IMR-90 (cell line): ENCODE results near the gene TOMM34. TPM values are rescaled to one million over a fixed set of nuclear protein-coding genes. Genes with fewer than 3 reads are reported as not detected.

Experiments used
- ATAC-seq: fragments of 200-7000 bp; cut with Tn5 transposase; 2 replicates; pipeline ENCODE4 v1.9.1; 2020; ENCODE audit warnings: low read depth, mild to moderate bottlenecking, moderate library complexity
- BruUV-seq: library from RNA; stranded (reverse); fragments of 400-500 nt; replicated peaks from 2 replicates; lab custom pipeline; 2021; lab: Mats Ljungman, UMichigan
- CTCF ChIA-PET: fragments of 300-600 bp; formaldehyde crosslinking; extraction: SDS; loops from one replicate; lab custom pipeline; 2021; ENCODE audit warnings: antibody characterized with exemption; lab: Yijun Ruan, JAX
- POLR2A ChIA-PET: fragments of 300-600 bp; sonication (Branson Sonifier 250); formaldehyde crosslinking; loops from one replicate; lab custom pipeline; 2022; ENCODE audit warnings: antibody characterized with exemption; ENCODE audit not compliant: unreplicated experiment; lab: Charles Lee
- DNase-seq: peaks from one replicate; pipeline ENCODE4 v3.0.0; 2013
- H2AFZ ChIP-seq: replicated peaks from 2 replicates; pipeline ENCODE3; 2013; ENCODE audit warnings: low read length, mild to moderate bottlenecking; ENCODE audit not compliant: poor library complexity
- H2AK5ac ChIP-seq: 2 replicates; pipeline ENCODE4 v1.6.1; 2013; ENCODE audit warnings: low read depth, low read length, inconsistent platforms
- H2AK9ac ChIP-seq: replicated peaks from 2 replicates; pipeline ENCODE3; 2013; ENCODE audit warnings: mild to moderate bottlenecking, low read depth, low read length, moderate library complexity; ENCODE audit not compliant: poor library complexity
- H2BK120ac ChIP-seq: 2 replicates; pipeline ENCODE4 v1.6.1; 2013; ENCODE audit warnings: low read depth, low read length, inconsistent platforms
- H2BK15ac ChIP-seq: 3 replicates; pipeline ENCODE4 v1.6.1; 2013; ENCODE audit warnings: low read depth, low read length, inconsistent platforms
- H2BK20ac ChIP-seq: 2 replicates; pipeline ENCODE4 v1.6.1; 2013; ENCODE audit warnings: low read depth, mild to moderate bottlenecking, inconsistent platforms, low read length, moderate library complexity
- H2BK5ac ChIP-seq: 2 replicates; pipeline ENCODE4 v1.6.1; 2013; ENCODE audit warnings: mild to moderate bottlenecking, low read depth, low read length, inconsistent platforms; ENCODE audit not compliant: poor library complexity, severe bottlenecking
- H3K14ac ChIP-seq: replicated peaks from 2 replicates; pipeline ENCODE4 v1.6.1; 2013; ENCODE audit warnings: low read depth, low read length, inconsistent platforms
- H3K18ac ChIP-seq: 2 replicates; pipeline ENCODE4 v1.6.1; 2013; ENCODE audit warnings: low read depth, low read length, control low read depth
- H3K23ac ChIP-seq: 2 replicates; pipeline ENCODE4 v1.6.1; 2013; ENCODE audit warnings: low read depth, low read length, inconsistent platforms
- H3K27ac ChIP-seq: 2 replicates; pipeline ENCODE4 v1.5.1; 2013; ENCODE audit warnings: mild to moderate bottlenecking, control low read depth, low read length; ENCODE audit not compliant: insufficient read depth
- H3K27me3 ChIP-seq: 2 replicates; pipeline ENCODE4 v1.6.1; 2013; ENCODE audit warnings: low read length; ENCODE audit not compliant: control insufficient read depth, insufficient read depth
- H3K36me3 ChIP-seq: 2 replicates; pipeline ENCODE4 v1.6.1; 2013; ENCODE audit warnings: low read length, mixed read lengths; ENCODE audit not compliant: control insufficient read depth, insufficient read depth
- H3K4ac ChIP-seq: 2 replicates; pipeline ENCODE4 v1.6.1; 2013; ENCODE audit warnings: low read depth, low read length, inconsistent platforms
- H3K4me1 ChIP-seq: 2 replicates; pipeline ENCODE4 v1.6.1; 2013; ENCODE audit warnings: low read length, mixed read lengths; ENCODE audit not compliant: control insufficient read depth, insufficient read depth
- H3K4me2 ChIP-seq: 2 replicates; pipeline ENCODE4 v1.6.1; 2013; ENCODE audit warnings: low read depth, mild to moderate bottlenecking, control low read depth, low read length, moderate library complexity
- H3K4me3 ChIP-seq: 2 replicates; pipeline ENCODE4 v1.5.1; 2013; ENCODE audit warnings: low read depth, mild to moderate bottlenecking, control low read depth, low read length, moderate library complexity; ENCODE audit not compliant: insufficient read depth
- H3K56ac ChIP-seq: 2 replicates; pipeline ENCODE4 v1.6.1; 2013; ENCODE audit warnings: low read length, inconsistent platforms; ENCODE audit not compliant: insufficient read depth; ENCODE audit errors: extremely low read depth
- H3K79me1 ChIP-seq, 2 experiments: 2 replicates each; pipeline ENCODE4 v1.6.1; 2013; ENCODE audit warnings: low read length in 2 of 2, inconsistent platforms in 1 of 2, low read depth in 1 of 2
- H3K9ac ChIP-seq: 2 replicates; pipeline ENCODE4 v1.6.1; 2013; ENCODE audit warnings: low read depth, low read length, control low read depth
- H3K9me1 ChIP-seq: 2 replicates; pipeline ENCODE4 v1.6.1; 2013; ENCODE audit warnings: low read length, inconsistent platforms; ENCODE audit not compliant: insufficient read depth
- H3K9me3 ChIP-seq: 2 replicates; pipeline ENCODE4 v1.6.1; 2013; ENCODE audit warnings: low read length; ENCODE audit not compliant: control insufficient read depth, insufficient read depth
- H4K20me1 ChIP-seq: 2 replicates; pipeline ENCODE4 v1.6.1; 2013; ENCODE audit warnings: low read length, inconsistent platforms; ENCODE audit not compliant: insufficient read depth
- H4K5ac ChIP-seq: 2 replicates; pipeline ENCODE4 v1.6.1; 2013; ENCODE audit warnings: mild to moderate bottlenecking, low read depth, low read length, control low read depth
- H4K8ac ChIP-seq, 2 experiments: 2 replicates each; pipeline ENCODE4 v1.6.1; 2013; ENCODE audit warnings: low read depth in 2 of 2, low read length in 2 of 2, control low read depth in 1 of 2, inconsistent platforms in 1 of 2
- H4K91ac ChIP-seq: 2 replicates; pipeline ENCODE4 v1.6.1; 2013; ENCODE audit warnings: low read depth, low read length, inconsistent platforms; ENCODE audit not compliant: insufficient read depth
- BHLHE40 ChIP-seq: fragments of 150-350 bp; IDR thresholded peaks from 2 replicates; pipeline ENCODE4 v1.6.1; 2016; ENCODE audit warnings: mild to moderate bottlenecking, low read depth, low read length
- CEBPB ChIP-seq: IDR thresholded peaks from 2 replicates; pipeline ENCODE4 v1.6.1; 2012; ENCODE audit warnings: low read depth, low read length, improper control_type of control experiment
- CHD1 ChIP-seq: IDR thresholded peaks from 2 replicates; pipeline ENCODE4 v1.6.1; 2012; ENCODE audit warnings: low read depth, low read length, improper control_type of control experiment
- CTCF ChIP-seq: conservative IDR thresholded peaks from 2 replicates; pipeline ENCODE4 v1.5.1; 2012; ENCODE audit warnings: mild to moderate bottlenecking, low read depth, low read length, improper control_type of control experiment
- ELK1 ChIP-seq: fragments of 150-350 bp; IDR thresholded peaks from 2 replicates; pipeline ENCODE4 v1.6.1; 2016; ENCODE audit warnings: low read depth, mild to moderate bottlenecking, low read length, moderate library complexity, borderline replicate concordance
- MXI1 ChIP-seq: IDR thresholded peaks from 2 replicates; pipeline ENCODE4 v1.6.1; 2012; ENCODE audit warnings: low read depth, mild to moderate bottlenecking, low read length, moderate library complexity, borderline replicate concordance
- NFE2L2 ChIP-seq: fragments of 150-350 bp; IDR thresholded peaks from 2 replicates; pipeline ENCODE4 v1.6.1; 2016; ENCODE audit warnings: low read depth, mild to moderate bottlenecking, low read length
- RAD21 ChIP-seq: IDR thresholded peaks from 2 replicates; pipeline ENCODE4 v1.6.1; 2012; ENCODE audit warnings: low read length, improper control_type of control experiment
- RCOR1 ChIP-seq: IDR thresholded peaks from 2 replicates; pipeline ENCODE4 v1.6.1; 2012; ENCODE audit warnings: mild to moderate bottlenecking, low read length, improper control_type of control experiment; ENCODE audit not compliant: insufficient replicate concordance
- USF2 ChIP-seq: fragments of 150-350 bp; IDR thresholded peaks from 2 replicates; pipeline ENCODE4 v1.6.1; 2017; ENCODE audit warnings: mild to moderate bottlenecking, antibody characterized with exemption, low read length, low read depth
- WGBS, 2 experiments: methylation state at CpG; one replicate each; pipeline versions ENCODE4 v1.1.5 to v1.1.7; 2013; ENCODE audit warnings: missing lambda C conversion rate in 2 of 2; ENCODE audit not compliant: insufficient read length in 1 of 2; ENCODE audit errors: extremely low coverage in 2 of 2; 5-methylcytosine and 5-hydroxymethylcytosine counted together
- dilution Hi-C: fragments of 300-500 bp; cut with HindIII; formaldehyde crosslinking; loops from one replicate; pipeline ENCODE4 v1.14.3; 2018; ENCODE audit warnings: low sequenced_read_pairs; ENCODE audit not compliant: unreplicated experiment
- in situ Hi-C: fragments of 300-500 bp; cut with MboI; formaldehyde crosslinking; loops from 3 replicates; pipeline ENCODE4 v1.14.3; 2019; ENCODE audit warnings: low sequenced_read_pairs, inconsistent platforms, mixed read lengths
- intact Hi-C: fragments of 100-400 bp; cut with micrococcal nuclease; formaldehyde crosslinking; loops from 2 replicates; pipeline ENCODE4 v1.10.0; 2022
- polyA plus RNA-seq, 3 experiments: library from polyadenylated mRNA; depleted of rRNA; stranded (reverse); fragments of >200 nt; gene quantifications; 2 replicates each; pipeline ENCODE4 v1.2.3, GENCODE V29; 2012; ENCODE audit warnings: low replicate concordance in 1 of 3
- total RNA-seq: library from RNA; depleted of rRNA; stranded (reverse); fragments of >200 nt; gene quantifications from 2 replicates; pipeline ENCODE4 v1.2.3, GENCODE V29; 2012

Gene TOMM34
- total and polyA plus RNA-seq, 2 of the 4 experiments (the other 2 are of a cell fraction) = 97.5 to 101 TPM

GRCh38 chr20:44916586-44916985 is 43.6 kb downstream of the TOMM34 start:
- no peak overlapping the region for H3K56ac ChIP-seq
- no peak overlapping the region for H3K27ac ChIP-seq
- H3K9ac ChIP-seq = no peak overlapping the region
- ATAC-seq = no peak
- BruUV-seq = no TSS peak
- H3K9me3 ChIP-seq = no peaks in the 10 kb centered on the region
- no peak overlapping the region for H3K4me2 ChIP-seq
- dilution Hi-C loops (no loop called here), in situ Hi-C loops (no loop called here), intact Hi-C loops (no loop called here)
- H3K36me3 ChIP-seq = peaks cover 28% of the 10 kb centered on the region
- no peak overlapping the region for H2AK5ac ChIP-seq
- H2BK120ac ChIP-seq = no peak overlapping the region
- 91% methylated on average over 4 of the region's 12 CpGs; no CpG with 5 or more reads in 1 of the 2 experiments for WGBS, 2 experiments
- no peak overlapping the region for H2BK5ac ChIP-seq
- no peak overlapping the region for H2BK15ac ChIP-seq
- TF ChIP-seq RCOR1 = no peak
- TF ChIP-seq USF2 = no peak
- TF ChIP-seq CEBPB = no peak
- TF ChIP-seq CTCF = no peak
- TF ChIP-seq BHLHE40 = no peak
- no peak for TF ChIP-seq RAD21
- no peak for TF ChIP-seq NFE2L2
- TF ChIP-seq MXI1 = no peak
- no peak for TF ChIP-seq ELK1
- TF ChIP-seq CHD1 = no peak
- no peak overlapping the region for H2BK20ac ChIP-seq
- H3K4ac ChIP-seq = no peak overlapping the region
- no peak overlapping the region for H4K91ac ChIP-seq
- no peaks in the 10 kb centered on the region for H3K27me3 ChIP-seq
- no peak overlapping the region for H3K14ac ChIP-seq
- DNase-seq = no peak
- peaks cover 0 to 2% of the 10 kb centered on the region in 2 experiments; a peak in 1 of 4 replicates for H3K79me1 ChIP-seq
- no peaks in the 10 kb centered on the region for H3K4me1 ChIP-seq
- no peak overlapping the region for H4K5ac ChIP-seq
- no peak overlapping the region for H3K4me3 ChIP-seq
- CTCF ChIA-PET = no interaction called here
- H3K23ac ChIP-seq = no peak overlapping the region
- H2AK9ac ChIP-seq = no peak overlapping the region
- no peak overlapping the region for H4K8ac ChIP-seq
- POLR2A ChIA-PET = no interaction called here
- no peak overlapping the region for H2AFZ ChIP-seq
- H4K20me1 ChIP-seq = no peaks in the 10 kb centered on the region
- no peak overlapping the region for H3K18ac ChIP-seq
- peaks cover 7% of the 10 kb centered on the region; the same call in 1 of the 2 replicates for H3K9me1 ChIP-seq
